Fibroblast of skin of scalp (primary cell): ENCODE results near the gene SIPA1L2. TPM values are rescaled to one million over a fixed set of nuclear protein-coding genes. Genes with fewer than 3 reads are reported as not detected.

ENCODE experiments used
- DNase-seq: peaks from one replicate; pipeline ENCODE4 v3.0.0-alpha.2; 2013
- polyA plus RNA-seq, 2 experiments: library from polyadenylated mRNA; unstranded; fragments of 120-200 nt; gene quantifications; one replicate each; pipeline ENCODE4 v1.2.1, GENCODE V29; 2013; ENCODE audit not compliant: insufficient read length in 2 of 2

SIPA1L2 gene
- polyA plus RNA-seq (2013, experiment 1 of 2; ENCODE audit: insufficient read length): 11.9 TPM
- polyA plus RNA-seq (2013, experiment 2 of 2; ENCODE audit: insufficient read length): 15.0 TPM

DNA sequence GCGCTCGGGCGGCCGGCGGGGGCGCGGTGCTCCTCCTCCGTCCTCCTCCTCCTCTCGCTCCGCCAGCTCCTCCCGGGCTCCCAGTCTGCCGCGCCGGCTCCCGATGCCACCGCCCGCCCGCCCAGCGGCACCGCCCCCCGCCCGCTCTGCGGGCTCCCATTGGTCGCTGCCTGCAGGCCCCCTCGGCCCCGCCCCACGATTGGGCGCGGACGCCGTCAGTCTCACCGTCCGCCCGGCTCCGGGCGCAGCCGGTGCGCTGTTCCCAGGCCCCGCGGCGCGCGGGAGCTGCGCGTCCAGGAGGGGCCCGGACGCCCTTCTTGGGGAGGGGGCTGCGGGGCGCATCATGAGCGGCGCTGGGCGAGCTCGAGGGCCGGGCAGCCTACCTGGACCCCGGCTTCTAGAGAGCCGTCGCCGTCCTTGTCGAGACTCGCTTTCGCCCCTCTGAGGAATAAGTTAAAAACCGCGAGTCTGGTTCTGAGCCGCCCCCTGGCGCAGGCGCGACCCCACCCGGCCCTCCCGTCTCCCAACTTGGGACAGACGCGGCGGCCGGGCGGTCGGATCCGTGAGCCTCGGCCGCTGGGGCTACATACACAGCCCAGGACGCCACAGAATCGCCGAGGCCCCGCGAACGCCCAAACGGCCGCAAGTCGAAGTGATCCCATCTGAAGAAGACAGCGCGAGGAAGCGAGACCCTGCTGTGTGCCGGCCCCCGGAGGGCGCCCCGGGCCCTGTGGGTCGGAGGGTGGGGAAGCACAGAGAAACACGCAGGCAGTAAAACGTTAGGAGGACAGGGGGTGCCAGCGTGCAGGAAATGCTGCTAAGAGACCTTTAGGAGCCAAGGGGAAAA is at the start of gene SIPA1L2:
SIPA1L2 (minus strand) TSS at position 87 of the 847 bp plus-strand sequence. CDS start 114,794 bp downstream, outside the sequence.
- peak; percentile 92 for DNase-seq

GRCh38 chr1:232678185-232678886 is 48.4 kb upstream of the SIPA1L2 start:
- DNase-seq: no peak

GRCh38 chr1:232676307-232676706 is 46.4 kb upstream of the SIPA1L2 start:
- no peak for DNase-seq

GRCh38 chr1:232675898-232676297 is 46.0 kb upstream of the SIPA1L2 start:
- no peak for DNase-seq

DNA sequence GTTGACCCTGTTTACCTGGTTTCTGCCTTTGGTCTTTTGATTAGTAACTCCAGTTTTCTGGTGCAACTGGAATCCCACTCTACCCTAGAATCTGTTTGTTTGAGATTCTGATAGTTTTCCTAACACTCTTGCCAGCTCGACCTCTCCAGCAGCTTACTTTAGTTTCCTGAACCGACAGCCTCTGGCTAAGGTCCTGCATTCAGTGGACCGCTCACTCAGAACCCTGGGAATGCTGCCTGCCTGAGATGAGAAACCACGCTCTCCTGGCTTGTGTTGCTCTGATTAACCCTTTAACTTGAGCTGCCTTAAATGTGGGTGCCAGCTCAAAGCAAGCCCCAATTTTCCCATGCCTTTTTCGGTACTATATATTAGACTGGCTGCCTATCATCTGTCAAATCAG is 45.3 kb upstream of the SIPA1L2 start:
- no peak for DNase-seq

DNA sequence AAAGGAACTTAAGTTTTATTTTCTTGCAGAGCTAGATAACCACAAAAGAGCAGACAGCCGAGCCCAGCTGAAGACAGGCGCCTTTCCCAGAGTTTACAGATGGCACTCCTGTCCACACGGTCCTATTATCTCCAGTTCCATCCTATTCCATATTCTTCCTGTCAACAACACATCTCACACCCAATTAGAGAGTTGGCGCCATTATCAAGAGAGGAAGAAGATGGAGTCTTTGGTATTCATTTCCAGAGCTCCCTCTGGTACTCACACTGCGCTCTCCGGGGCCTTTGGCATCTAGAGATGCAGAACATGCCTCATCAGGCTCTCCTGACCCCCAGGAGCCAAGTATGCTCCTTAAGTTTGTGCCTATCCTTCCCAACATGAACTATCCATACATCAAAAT is 43.3 kb upstream of the SIPA1L2 start:
- no peak for DNase-seq

DNA sequence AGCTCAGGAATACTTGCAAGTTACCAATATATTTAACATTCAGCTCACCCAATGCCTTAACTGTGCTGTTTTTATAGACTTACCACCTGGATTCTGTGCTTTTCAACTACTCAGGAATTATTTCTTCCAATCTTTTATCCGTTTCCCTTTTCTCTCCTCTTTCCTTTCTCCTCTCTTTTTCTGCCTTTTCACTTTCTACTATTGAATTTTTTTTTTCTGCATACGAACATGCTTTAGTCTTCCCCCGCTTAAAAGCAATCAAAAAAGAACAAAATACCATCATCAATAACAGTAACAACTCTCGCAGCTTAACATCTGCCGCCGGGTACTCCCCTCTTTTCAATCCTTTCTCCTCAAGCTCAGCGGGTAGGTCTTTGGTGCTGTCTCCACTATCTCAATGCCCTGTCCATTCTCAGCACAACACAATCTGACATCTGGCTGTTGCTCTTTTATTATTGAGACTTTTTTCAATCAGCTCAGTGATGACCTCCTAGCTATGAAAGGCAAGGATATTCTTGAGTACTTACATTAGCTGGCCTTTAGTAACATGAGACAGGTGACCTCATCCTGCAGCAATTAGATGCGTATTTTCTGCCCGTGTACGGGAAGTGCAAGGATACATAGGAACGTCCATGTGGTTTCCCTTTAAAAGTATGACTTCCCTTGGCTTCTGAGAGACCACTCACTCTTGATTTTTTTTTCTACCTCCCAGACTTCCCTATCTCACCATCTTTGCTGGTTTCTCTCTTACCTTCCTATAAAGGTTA is 40.2 kb upstream of the SIPA1L2 start:
- DNase-seq: peak; percentile 12

- DNase-seq: no peak
Observed at GRCh38 chr1:232667778-232668165, 37.8 kb upstream of the SIPA1L2 start.

DNA sequence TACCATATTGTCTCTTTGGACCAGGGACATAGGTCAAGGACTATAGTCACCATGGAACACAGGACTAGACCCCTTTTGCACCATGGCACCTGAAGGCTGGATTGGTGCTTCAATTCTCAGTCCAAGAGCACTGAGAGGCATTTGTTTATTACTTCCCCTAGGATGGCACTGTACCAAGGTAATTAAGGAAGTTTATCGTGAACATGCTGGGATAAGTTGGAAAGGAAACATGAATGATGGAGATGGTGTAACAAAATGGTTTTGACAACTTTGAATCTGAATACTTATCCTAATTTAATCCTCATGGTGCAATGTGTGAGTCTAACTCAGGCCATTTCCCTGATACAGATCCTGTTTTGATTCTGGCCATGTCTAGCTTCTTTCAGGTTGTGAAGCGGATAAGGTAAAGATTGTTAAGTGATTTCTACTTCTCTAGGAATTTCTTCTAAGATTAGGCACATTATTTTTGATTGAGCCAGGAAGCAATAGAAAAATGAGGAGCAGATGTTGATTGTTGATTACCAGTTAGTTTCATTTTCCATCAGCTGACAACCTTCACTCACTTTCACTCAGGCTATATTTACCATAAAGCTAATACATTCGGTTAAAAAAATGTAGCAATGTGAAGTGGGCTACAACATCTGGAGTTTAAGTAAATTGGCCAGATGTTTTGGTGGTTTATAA is 37.3 kb upstream of the SIPA1L2 start:
- DNase-seq: no peak

GRCh38 chr1:232664844-232665777 is 35.2 kb upstream of the SIPA1L2 start:
- DNase-seq: no peak

GRCh38 chr1:232662910-232663309 is 33.0 kb upstream of the SIPA1L2 start:
- no peak for DNase-seq

DNA sequence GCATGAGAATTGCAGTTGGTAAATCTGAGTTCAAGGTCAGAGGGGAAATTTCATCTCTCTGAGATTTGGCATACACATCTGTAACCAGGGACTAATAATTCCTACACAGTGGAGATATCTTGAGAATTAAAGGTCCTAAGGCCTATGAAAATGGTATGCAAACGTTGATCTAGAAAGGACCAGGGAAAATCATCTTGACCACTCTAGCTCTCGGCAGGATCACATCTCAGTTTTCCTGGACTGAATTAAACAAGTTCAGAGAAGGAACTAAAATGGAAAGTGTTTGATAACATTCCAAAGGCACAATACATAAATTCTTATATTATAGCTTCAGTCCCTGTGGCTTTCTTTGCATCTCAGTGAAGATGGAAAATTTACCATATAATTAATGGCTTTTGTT is 28.5 kb upstream of the SIPA1L2 start:
- DNase-seq: no peak

GRCh38 chr1:232657426-232658005 is 27.6 kb upstream of the SIPA1L2 start:
- DNase-seq: no peak

DNA sequence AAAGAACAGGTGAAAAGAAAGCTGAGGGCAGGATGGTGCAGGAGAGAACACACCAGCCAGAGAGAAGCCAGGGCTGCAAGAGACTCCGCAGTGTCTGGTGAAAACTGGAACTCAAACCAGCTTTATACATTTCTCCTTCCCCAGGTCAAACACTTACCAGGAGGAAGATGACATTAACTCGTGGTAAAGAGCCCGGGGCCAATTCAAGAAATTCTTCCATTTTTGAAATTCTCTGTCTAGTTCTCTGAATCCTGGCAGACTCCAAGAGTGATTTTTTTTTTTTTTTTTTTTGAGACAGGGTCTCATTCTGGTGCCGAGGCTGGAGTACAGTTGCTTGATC is 25.8 kb upstream of the SIPA1L2 start:
- DNase-seq: no peak

DNA sequence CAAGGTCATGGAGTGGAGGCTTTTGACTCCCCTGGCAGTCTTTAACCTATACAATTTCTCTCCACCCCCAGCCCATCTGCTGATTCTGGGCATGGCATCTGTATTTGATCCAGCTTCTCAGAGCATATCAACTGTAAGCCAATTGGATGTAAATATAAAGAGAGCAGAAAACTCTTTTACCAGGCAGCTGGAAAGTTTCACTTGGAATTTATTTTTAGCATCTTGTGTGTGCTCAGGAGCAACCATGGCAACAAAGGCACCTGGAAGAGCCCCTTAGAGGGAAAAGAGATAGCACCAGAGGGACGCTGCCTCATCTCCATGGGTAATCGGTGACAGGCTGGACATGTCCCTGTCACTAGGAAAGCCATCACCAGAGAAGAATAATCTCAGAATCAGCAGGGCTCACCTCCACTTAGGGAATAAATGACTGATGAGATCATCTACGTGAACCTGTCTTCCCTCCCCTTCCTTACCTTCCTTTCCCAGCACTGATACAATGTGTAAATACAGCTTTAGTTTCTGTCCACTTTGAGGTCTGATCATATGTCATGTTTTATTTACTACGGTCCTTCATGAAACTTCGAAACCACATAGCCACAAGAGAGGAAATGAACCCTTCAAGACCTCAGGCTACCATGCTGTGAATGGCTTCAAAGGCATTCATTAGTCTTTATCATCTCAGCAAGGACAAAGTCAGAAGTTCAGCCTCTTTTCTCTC is 25.3 kb upstream of the SIPA1L2 start:
- no peak for DNase-seq

DNA sequence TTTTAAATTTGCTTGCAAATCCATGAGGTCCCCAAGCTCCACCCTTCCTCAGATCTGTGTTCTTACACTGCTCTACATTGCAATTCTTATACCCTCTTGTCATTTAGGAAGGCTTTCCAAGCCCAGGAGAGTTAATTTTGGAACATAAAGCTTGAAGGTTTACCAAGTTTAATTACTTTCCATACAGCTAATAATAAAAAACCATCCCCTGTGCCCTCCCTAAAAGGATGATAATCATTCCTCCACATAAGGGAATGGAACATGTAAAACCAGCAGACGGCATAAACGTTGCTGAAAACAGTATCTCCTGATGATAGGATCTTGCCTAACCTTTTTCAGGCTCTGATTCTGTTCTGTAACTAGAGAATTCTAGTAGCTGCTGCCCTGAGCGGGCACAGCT is 23.9 kb upstream of the SIPA1L2 start:
- no peak for DNase-seq

DNA sequence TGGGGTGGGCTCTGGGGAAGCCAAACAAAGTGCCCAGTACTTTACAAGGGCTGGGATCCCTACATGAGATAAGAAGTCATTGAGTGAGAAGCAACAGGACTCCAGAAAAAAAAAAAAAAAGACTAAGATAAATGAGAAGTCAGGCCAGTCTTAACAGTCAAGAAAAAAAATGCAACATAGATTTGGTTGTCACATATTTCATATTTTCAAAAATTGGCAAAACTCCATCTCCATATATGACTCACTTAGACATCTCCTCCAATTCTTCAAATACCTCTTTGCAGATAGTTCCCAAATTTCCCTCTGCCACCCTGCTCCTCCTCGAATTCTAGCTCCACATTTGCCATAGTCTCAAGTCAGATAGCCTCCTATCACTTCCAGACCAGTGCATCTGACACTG is 20.9 kb upstream of the SIPA1L2 start:
- peak; percentile 61 for DNase-seq

GRCh38 chr1:232650418-232650817 is 20.5 kb upstream of the SIPA1L2 start:
- no peak for DNase-seq

DNA sequence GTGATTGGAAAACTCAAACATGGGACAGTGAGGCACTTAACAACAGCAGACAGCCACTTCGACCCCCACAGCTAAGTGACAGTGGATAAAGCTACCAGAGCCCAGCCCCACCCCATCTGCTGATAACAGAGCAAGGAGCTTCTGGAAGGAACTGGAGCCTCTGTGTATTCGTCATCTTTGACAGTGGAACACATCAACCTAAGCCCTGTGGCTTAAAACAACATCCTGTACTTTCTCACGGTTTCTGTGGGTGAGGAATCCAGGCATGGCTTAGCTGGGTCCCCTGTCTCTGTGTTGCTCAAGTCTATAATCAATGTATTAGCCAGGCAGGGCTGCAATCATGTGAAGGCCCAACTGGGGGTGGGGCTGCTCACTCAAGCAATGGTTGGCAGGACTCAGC is 18.4 kb upstream of the SIPA1L2 start:
- no peak for DNase-seq

GRCh38 chr1:232644209-232644608 is 14.3 kb upstream of the SIPA1L2 start:
- no peak for DNase-seq
